Astrocyte (in vitro differentiated cells and primary cell): Measurements from ENCODE around the gene DCAF5.

ENCODE experiments used
- CTCF ChIP-seq: IDR thresholded peaks from 2 replicates; pipeline ENCODE4 v1.5.1; 2011; ENCODE audit warnings: low read depth, mild to moderate bottlenecking, inconsistent platforms, low read length, moderate library complexity; ENCODE audit not compliant: insufficient read depth
- EZH2 ChIP-seq: IDR thresholded peaks from 2 replicates; pipeline ENCODE4 v1.6.1; 2012; ENCODE audit warnings: mild to moderate bottlenecking, low read length, inconsistent platforms; ENCODE audit not compliant: insufficient read depth

GRCh38 chr14:69084023-69084422 lies 68.9 kb downstream of the DCAF5 start:
- TF ChIP-seq CTCF = no peak
- TF ChIP-seq EZH2 = no peak
